GM12865 (cell line): ENCODE results near the gene EFCAB14.
A peak's percentile ranks its signal among the peaks of the same experiment; 100 is the strongest.
"Not testable (repeated sequence)": the region's sequence is repeated elsewhere in the genome, so short reads cannot be mapped to it uniquely, and the experiment has no call there.

Source experiments
- DNase-seq: peaks from one replicate; pipeline ENCODE4 v3.0.0; 2010; ENCODE audit warnings: low read depth
- H3K4me3 ChIP-seq: 2 replicates; pipeline ENCODE4 v1.5.1; 2011; ENCODE audit warnings: mild to moderate bottlenecking, low read depth, low read length, control low read depth
- CTCF ChIP-seq: IDR thresholded peaks from 2 replicates; pipeline ENCODE4 v1.5.1; 2011; ENCODE audit warnings: low read length, control low read depth, low read depth, inconsistent platforms; ENCODE audit not compliant: insufficient read depth; ENCODE audit errors: missing control alignments

Gene EFCAB14

GRCh38 chr1:46667782-46668760 is 50.8 kb downstream of the EFCAB14 start, which contains the start of gene ATPAF1:
TSS of gene ATPAF1 (minus strand) at chr1:46668364. CDS start at chr1:46668322, 42 bp downstream.
- peak; percentile 90 for DNase-seq
- TF ChIP-seq CTCF = no peak
- peak within 1 kb of the TSS; percentile 74 for H3K4me3 ChIP-seq

GRCh38 chr1:46665983-46666382 is 52.9 kb downstream of the EFCAB14 start:
- TF ChIP-seq CTCF = no peak
- no peak for DNase-seq
- H3K4me3 ChIP-seq = no peak overlapping the region

GRCh38 chr1:46662919-46663318 is 56.0 kb downstream of the EFCAB14 start:
- DNase-seq, H3K4me3 ChIP-seq: not testable (repeated sequence)

GRCh38 chr1:46660116-46660515 is 58.8 kb downstream of the EFCAB14 start:
- DNase-seq = peak; percentile 56
- not testable (repeated sequence) for H3K4me3 ChIP-seq

GRCh38 chr1:46659307-46659870 is 59.5 kb downstream of the EFCAB14 start:
- no peak for TF ChIP-seq CTCF
- H3K4me3 ChIP-seq = no peak overlapping the region
- peak; percentile 26 for DNase-seq

- TF ChIP-seq CTCF = no peak
- DNase-seq = no peak
- H3K4me3 ChIP-seq = no peak overlapping the region
These were observed 61.1 kb downstream of the EFCAB14 start for GRCh38 chr1:46657775-46658174.

GRCh38 chr1:46656643-46657042 is 62.3 kb downstream of the EFCAB14 start:
- TF ChIP-seq CTCF = no peak
- no peak for DNase-seq
- no peak overlapping the region for H3K4me3 ChIP-seq
